H9 (cell line): ENCODE results near the gene CLOCK. TPM values are rescaled to one million over a fixed set of nuclear protein-coding genes. Genes with fewer than 3 reads are reported as not detected.

Source experiments
- DNase-seq: peaks from one replicate; pipeline ENCODE4 v3.0.0-alpha.2; 2017
- H2AFZ ChIP-seq: one replicate; pipeline ENCODE4 v1.6.1; 2013; ENCODE audit warnings: mild to moderate bottlenecking, low read length, control low read depth, moderate library complexity
- H2AK5ac ChIP-seq: 2 replicates; pipeline ENCODE4 v1.6.1; 2013; ENCODE audit warnings: low read length, control low read depth, mixed read lengths; ENCODE audit not compliant: insufficient read length
- H2BK120ac ChIP-seq: one replicate; pipeline ENCODE4 v1.6.1; 2013; ENCODE audit warnings: low read depth, mild to moderate bottlenecking, low read length, control low read depth, inconsistent platforms; ENCODE audit not compliant: poor library complexity, severe bottlenecking
- H2BK12ac ChIP-seq: 2 replicates; pipeline ENCODE4 v1.6.1; 2013; ENCODE audit warnings: low read length, control low read depth, mixed read lengths, low read depth; ENCODE audit not compliant: insufficient read length
- H2BK15ac ChIP-seq: 2 replicates; pipeline ENCODE4 v1.6.1; 2013; ENCODE audit warnings: low read depth, low read length, control low read depth
- H2BK20ac ChIP-seq: one replicate; pipeline ENCODE4 v1.6.1; 2013; ENCODE audit warnings: low read depth, mild to moderate bottlenecking, low read length, control low read depth, inconsistent platforms; ENCODE audit not compliant: poor library complexity, severe bottlenecking
- H2BK5ac ChIP-seq: 2 replicates; pipeline ENCODE4 v1.6.1; 2013; ENCODE audit warnings: low read length, control low read depth, mixed read lengths; ENCODE audit not compliant: insufficient read length
- H3K14ac ChIP-seq: 2 replicates; pipeline ENCODE4 v1.6.1; 2013; ENCODE audit warnings: low read length, control low read depth; ENCODE audit not compliant: insufficient read depth
- H3K18ac ChIP-seq: 2 replicates; pipeline ENCODE4 v1.6.1; 2013; ENCODE audit warnings: low read depth, mild to moderate bottlenecking, mixed read lengths, low read length, control low read depth; ENCODE audit not compliant: insufficient read length
- H3K23ac ChIP-seq: 2 replicates; pipeline ENCODE4 v1.6.1; 2013; ENCODE audit warnings: low read length, control low read depth, mixed read lengths, low read depth; ENCODE audit not compliant: insufficient read length
- H3K23me2 ChIP-seq: 2 replicates; pipeline ENCODE4 v1.6.1; 2013; ENCODE audit warnings: low read depth, mild to moderate bottlenecking, mixed read lengths, low read length, control low read depth; ENCODE audit not compliant: insufficient read length, poor library complexity, severe bottlenecking
- H3K27ac ChIP-seq: 2 replicates; pipeline ENCODE4 v1.5.1; 2013; ENCODE audit warnings: low read length, control low read depth, mixed read lengths, low read depth; ENCODE audit not compliant: insufficient read length
- H3K27me3 ChIP-seq: 2 replicates; pipeline ENCODE4 v1.6.1; 2013; ENCODE audit warnings: low read length, control low read depth, inconsistent platforms; ENCODE audit not compliant: insufficient read depth
- H3K4ac ChIP-seq: 2 replicates; pipeline ENCODE4 v1.6.1; 2013; ENCODE audit warnings: low read depth, mild to moderate bottlenecking, control low read depth, inconsistent platforms, low read length, moderate library complexity
- H3K4me1 ChIP-seq: 2 replicates; pipeline ENCODE4 v1.6.1; 2013; ENCODE audit warnings: low read length, control low read depth, inconsistent platforms; ENCODE audit not compliant: insufficient read depth
- H3K4me2 ChIP-seq: 2 replicates; pipeline ENCODE4 v1.6.1; 2013; ENCODE audit warnings: low read length, control low read depth, mixed read lengths; ENCODE audit not compliant: insufficient read length, insufficient read depth
- H3K56ac ChIP-seq: 2 replicates; pipeline ENCODE4 v1.6.1; 2013; ENCODE audit warnings: low read depth, mild to moderate bottlenecking, mixed read lengths, low read length, control low read depth; ENCODE audit not compliant: insufficient read length
- H3K79me1 ChIP-seq: 2 replicates; pipeline ENCODE4 v1.6.1; 2013; ENCODE audit warnings: low read depth, mild to moderate bottlenecking, moderate library complexity, low read length, control low read depth, inconsistent platforms; ENCODE audit not compliant: insufficient read depth, poor library complexity, severe bottlenecking
- H3K79me2 ChIP-seq: 2 replicates; pipeline ENCODE4 v1.6.1; 2013; ENCODE audit warnings: low read length, control low read depth, inconsistent platforms; ENCODE audit not compliant: insufficient read depth
- H3K9ac ChIP-seq: 2 replicates; pipeline ENCODE4 v1.6.1; 2013; ENCODE audit warnings: low read length, control low read depth, mixed read lengths; ENCODE audit not compliant: insufficient read length; ENCODE audit errors: extremely low read depth
- H3K9me3 ChIP-seq: one replicate; pipeline ENCODE4 v1.6.1; 2013; ENCODE audit warnings: low read depth, low read length, inconsistent platforms; ENCODE audit not compliant: control insufficient read depth
- H3T11ph ChIP-seq: one replicate; pipeline ENCODE4 v1.6.1; 2013; ENCODE audit warnings: mild to moderate bottlenecking, low read length, control low read depth, inconsistent platforms
- H4K20me1 ChIP-seq: one replicate; pipeline ENCODE4 v1.6.1; 2013; ENCODE audit not compliant: control insufficient read depth, insufficient read length, insufficient read depth
- H4K5ac ChIP-seq: 2 replicates; pipeline ENCODE4 v1.6.1; 2013; ENCODE audit warnings: low read depth, mild to moderate bottlenecking, mixed read lengths, low read length, control low read depth; ENCODE audit not compliant: insufficient read length
- H4K8ac ChIP-seq: replicated peaks from 2 replicates; pipeline ENCODE4 v1.6.1; 2013; ENCODE audit warnings: low read length, control low read depth, mixed read lengths, low read depth; ENCODE audit not compliant: insufficient read length
- H4K91ac ChIP-seq: 2 replicates; pipeline ENCODE4 v1.6.1; 2013; ENCODE audit warnings: low read depth, mild to moderate bottlenecking, moderate library complexity, mixed read lengths, low read length, control low read depth; ENCODE audit not compliant: insufficient read length
- H3K27ac Mint-ChIP-seq, 3 experiments: 2 replicates in 2 of 3; 3 replicates in 1 of 3; pipeline ENCODE4 v1.8.0; 2020 to 2021; ENCODE audit warnings: mixed read lengths in 3 of 3, mild to moderate bottlenecking in 1 of 3, moderate library complexity in 1 of 3
- H3K27me3 Mint-ChIP-seq: 2 replicates; pipeline ENCODE4 v1.8.0; 2021; ENCODE audit warnings: low read depth, mild to moderate bottlenecking, moderate library complexity, mixed read lengths
- H3K36me3 Mint-ChIP-seq, 3 experiments: 2 replicates in 2 of 3; 3 replicates in 1 of 3; pipeline ENCODE4 v1.8.0; 2020 to 2021; ENCODE audit warnings: low read depth in 3 of 3, mixed read lengths in 3 of 3; ENCODE audit not compliant: insufficient read depth in 1 of 3
- H3K4me1 Mint-ChIP-seq, 2 experiments: 2 replicates each; pipeline ENCODE4 v1.8.0; 2020; ENCODE audit warnings: mixed read lengths in 2 of 2
- H3K4me3 Mint-ChIP-seq, 2 experiments: 2 replicates in 1 of 2; 3 replicates in 1 of 2; pipeline ENCODE4 v1.8.0; 2020 to 2021; ENCODE audit warnings: mild to moderate bottlenecking in 2 of 2, mixed read lengths in 2 of 2, moderate library complexity in 1 of 2
- H3K9me3 Mint-ChIP-seq, 2 experiments: 2 replicates in 1 of 2; 3 replicates in 1 of 2; pipeline ENCODE4 v1.8.0; 2020; ENCODE audit warnings: mild to moderate bottlenecking in 2 of 2, mixed read lengths in 2 of 2, moderate library complexity in 1 of 2
- CTCF ChIP-seq: fragments of 200-600 bp; sonication (generic); conservative IDR thresholded peaks from 3 replicates; pipeline ENCODE4 v1.8.0; 2021; ENCODE audit warnings: antibody characterized with exemption, mild to moderate bottlenecking
- WGBS: extraction: QIAGEN DNeasy Blood & Tissue Kit; methylation state at CpG from one replicate; pipeline ENCODE4 v1.1.7; 2013; ENCODE audit warnings: missing lambda C conversion rate, low lambda C conversion rate, mixed read lengths; ENCODE audit not compliant: insufficient read length; ENCODE audit errors: extremely low coverage; 5-methylcytosine and 5-hydroxymethylcytosine counted together
- total RNA-seq: library from RNA; stranded (reverse); gene quantifications from 2 replicates; pipeline ENCODE4 v1.2.1, GENCODE V29; 2021

CLOCK gene
- total RNA-seq, 1 experiment from 2014 or later, result 16.2 TPM

GRCh38 chr4:55547918-55548317 lies 1.2 kb upstream of the CLOCK start:
- H2BK20ac ChIP-seq, result no peak overlapping the region
- TF ChIP-seq CTCF, result no peak

More at GRCh38 chr4:55547918-55548317, 1.2 kb upstream of the CLOCK start:
- Histone ChIP-seq H3K23ac (no peak overlapping the region), H3K27me3 (no peaks in the 10 kb centered on the region), H3K4me1 (peaks cover 8% of the 10 kb centered on the region; the same call in 1 of the 2 replicates), H4K20me1 (no peaks in the 10 kb centered on the region), H3K9ac (no peak overlapping the region), H3K4me2 (peak overlapping the region; percentile 69), H2BK12ac (no peak overlapping the region), H3K9me3 (no peaks in the 10 kb centered on the region), H4K8ac (no peak overlapping the region), H3K56ac (no peak overlapping the region), H3K23me2 (peaks cover 6% of the 10 kb centered on the region), H3K14ac (no peak overlapping the region), H3K4ac (no peak overlapping the region), H4K5ac (no peak overlapping the region), H4K91ac (no peak overlapping the region), H2BK120ac (no peak overlapping the region), H3T11ph (no peak overlapping the region), H2AK5ac (no peak overlapping the region), H2BK15ac (no peak overlapping the region), H3K79me2 (peaks cover 9% of the 10 kb centered on the region; the same call in 1 of the 2 replicates), H3K79me1 (no peaks in the 10 kb centered on the region), H2AFZ (no peak overlapping the region), H3K18ac (no peak overlapping the region), H3K27ac (no peak overlapping the region), H2BK5ac (no peak overlapping the region)
- Mint-ChIP-seq H3K27ac (peak overlapping the region in 2 of 3 experiments; percentile 3 to 56; a peak in 4 of 7 replicates), H3K4me1 (peaks cover 34 to 43% of the 10 kb centered on the region in 2 experiments), H3K27me3 (no peaks in the 10 kb centered on the region), H3K36me3 (no peaks in the 10 kb centered on the region; a peak in 1 of 7 replicates), H3K4me3 (peak overlapping the region; percentile 92 to 94), H3K9me3 (no peaks in the 10 kb centered on the region)
- no peak for DNase-seq
- WGBS, result no CpG with 5 or more reads among the region's 4 CpGs
